Measurements from ENCODE around the gene PIH1D2. TPM values are rescaled to one million over a fixed set of nuclear protein-coding genes. Genes with fewer than 3 reads are reported as not detected.
A peak's percentile ranks its signal among the peaks of the same experiment; 100 is the strongest.
"Not testable (repeated sequence)": the region's sequence is repeated elsewhere in the genome, so short reads cannot be mapped to it uniquely, and the experiment has no call there.

The PIH1D2 gene
- total and polyA plus RNA-seq, 4 experiments from 2014 or later: not detected

- H3K4me1 ChIP-seq (ENCODE audit: insufficient read depth, low read length): no peaks in the 10 kb centered on the region
- H3K27ac ChIP-seq (ENCODE audit: low read depth, low read length): no peak overlapping the region
- CTCF ChIA-PET (ENCODE audit: partially characterized antibody): no interaction called here
- H3K4me3 ChIP-seq (ENCODE audit: low read length in 2 of 2): no peak overlapping the region
- Mint-ChIP-seq H3K27ac (no peak overlapping the region), H3K4me3 (no peak overlapping the region), H3K36me3 (peaks cover 51 to 60% of the 10 kb centered on the region in 2 donors), H3K27me3 (no peaks in the 10 kb centered on the region), H3K9me3 (no peaks in the 10 kb centered on the region), H3K4me1 (peaks cover 0 to 2% (median 0%) of the 10 kb centered on the region in 4 donors)
- POLR2A ChIA-PET (ENCODE audit: partially characterized antibody): no interaction called here
- peaks cover 37% of the 10 kb centered on the region for H3K36me3 ChIP-seq (ENCODE audit: insufficient read depth, low read length)
- no peaks in the 10 kb centered on the region for H3K9me3 ChIP-seq (ENCODE audit: control insufficient read depth in 1 of 2, low read length in 2 of 2)
- no peaks in the 10 kb centered on the region for H3K27me3 ChIP-seq (ENCODE audit: insufficient read depth, low read length)
- no peak for DNase-seq
- intact Hi-C loops (cut with micrococcal nuclease): loop anchor here (10.0 kb wide), 1 partner anchor 57 kb away; no protein-coding TSS in a partner anchor
Measured at GRCh38 chr11:112058103-112058502, 15.7 kb downstream of the PIH1D2 start.

- H3K27ac Mint-ChIP-seq: peak overlapping the region in 1 of 7 donors; percentile 70
- H3K36me3 ChIP-seq (ENCODE audit: insufficient read depth, low read length): peaks cover 37% of the 10 kb centered on the region
- CTCF ChIA-PET (ENCODE audit: partially characterized antibody): no interaction called here
- H3K9me3 ChIP-seq (ENCODE audit: control insufficient read depth in 1 of 2, low read length in 2 of 2): no peaks in the 10 kb centered on the region
- no peaks in the 10 kb centered on the region for H3K27me3 ChIP-seq (ENCODE audit: insufficient read depth, low read length)
- POLR2A ChIA-PET (ENCODE audit: partially characterized antibody): interaction anchor here (1.2 kb wide), 1 partner anchor 31 kb away, joined by 3 read pairs; no protein-coding TSS in a partner anchor
- peaks cover 50 to 58% of the 10 kb centered on the region in 2 donors for H3K36me3 Mint-ChIP-seq
- H3K9me3 Mint-ChIP-seq: no peaks in the 10 kb centered on the region
- H3K27me3 Mint-ChIP-seq: no peaks in the 10 kb centered on the region
- H3K4me3 Mint-ChIP-seq: no peak overlapping the region
- H3K4me1 Mint-ChIP-seq: peaks cover 0 to 2% (median 0%) of the 10 kb centered on the region in 4 donors
- intact Hi-C loops (cut with micrococcal nuclease): loop anchor here (10.0 kb wide), 1 partner anchor 58 kb away; no protein-coding TSS in a partner anchor
- no peak for DNase-seq
- H3K27ac ChIP-seq (ENCODE audit: low read depth, low read length): no peak overlapping the region
- H3K4me1 ChIP-seq (ENCODE audit: insufficient read depth, low read length): no peaks in the 10 kb centered on the region
- H3K4me3 ChIP-seq (ENCODE audit: low read length in 2 of 2): no peak overlapping the region
Measured at GRCh38 chr11:112057170-112057569, 16.6 kb downstream of the PIH1D2 start.

GRCh38 chr11:112051768-112052167 is 22.0 kb downstream of the PIH1D2 start:
- Histone ChIP-seq H3K4me1 (ENCODE audit: insufficient read depth, low read length) (no peaks in the 10 kb centered on the region), H3K4me3 (ENCODE audit: low read length in 2 of 2) (no peak overlapping the region), H3K27ac (ENCODE audit: low read depth, low read length) (no peak overlapping the region), H3K27me3 (ENCODE audit: insufficient read depth, low read length) (no peaks in the 10 kb centered on the region), H3K9me3 (ENCODE audit: control insufficient read depth in 1 of 2, low read length in 2 of 2) (no peaks in the 10 kb centered on the region), H3K36me3 (ENCODE audit: insufficient read depth, low read length) (peaks cover 29% of the 10 kb centered on the region)
- no peaks in the 10 kb centered on the region for H3K27me3 Mint-ChIP-seq
- CTCF ChIA-PET (ENCODE audit: partially characterized antibody): interaction anchor here (1.2 kb wide), 1 partner anchor 114 kb away, joined by 3 read pairs; no protein-coding TSS in a partner anchor
- POLR2A ChIA-PET (ENCODE audit: partially characterized antibody): no interaction called here
- H3K9me3 Mint-ChIP-seq: no peaks in the 10 kb centered on the region
- peaks cover 6 to 10% (median 8%) of the 10 kb centered on the region in 4 donors for H3K4me1 Mint-ChIP-seq
- DNase-seq: no peak
- intact Hi-C loops (cut with micrococcal nuclease): loop anchor here (10.0 kb wide), 1 partner anchor 63 kb away; no protein-coding TSS in a partner anchor
- H3K4me3 Mint-ChIP-seq: no peak overlapping the region
- H3K36me3 Mint-ChIP-seq: peaks cover 59 to 76% of the 10 kb centered on the region in 2 donors
- H3K27ac Mint-ChIP-seq: peak overlapping the region in 1 of 7 donors; percentile 22

- Histone ChIP-seq H3K4me3 (ENCODE audit: low read length in 2 of 2) (no peak overlapping the region), H3K27ac (ENCODE audit: low read depth, low read length) (no peak overlapping the region), H3K27me3 (ENCODE audit: insufficient read depth, low read length) (no peaks in the 10 kb centered on the region), H3K4me1 (ENCODE audit: insufficient read depth, low read length) (no peaks in the 10 kb centered on the region), H3K36me3 (ENCODE audit: insufficient read depth, low read length) (peaks cover 29% of the 10 kb centered on the region), H3K9me3 (ENCODE audit: control insufficient read depth in 1 of 2, low read length in 2 of 2) (no peaks in the 10 kb centered on the region)
- Mint-ChIP-seq H3K36me3 (peaks cover 64 to 79% of the 10 kb centered on the region in 2 donors), H3K27ac (peak overlapping the region in 1 of 7 donors; percentile 32), H3K9me3 (no peaks in the 10 kb centered on the region), H3K4me3 (no peak overlapping the region), H3K27me3 (no peaks in the 10 kb centered on the region), H3K4me1 (peaks cover 6 to 10% (median 8%) of the 10 kb centered on the region in 4 donors)
- DNase-seq: no peak
- intact Hi-C loops (cut with micrococcal nuclease): loop anchor here (10.0 kb wide), 1 partner anchor 64 kb away; no protein-coding TSS in a partner anchor
- ChIA-PET CTCF (ENCODE audit: partially characterized antibody) (no interaction called here), POLR2A (ENCODE audit: partially characterized antibody) (interaction anchor here (0.6 kb wide), 1 partner anchor 744 kb away, joined by 3 read pairs; no protein-coding TSS in a partner anchor)
Measured at GRCh38 chr11:112050721-112051120, 23.1 kb downstream of the PIH1D2 start.

GRCh38 chr11:112049777-112050176 is 24.0 kb downstream of the PIH1D2 start:
- no peak overlapping the region for H3K27ac ChIP-seq (ENCODE audit: low read depth, low read length)
- CTCF ChIA-PET (ENCODE audit: partially characterized antibody): no interaction called here
- H3K27ac Mint-ChIP-seq: peak overlapping the region in 1 of 7 donors; percentile 70
- no peak overlapping the region for H3K4me3 Mint-ChIP-seq
- intact Hi-C loops (cut with micrococcal nuclease): loop anchor here (10.0 kb wide), 1 partner anchor 65 kb away; no protein-coding TSS in a partner anchor
- H3K27me3 Mint-ChIP-seq: no peaks in the 10 kb centered on the region
- peaks cover 6 to 10% (median 8%) of the 10 kb centered on the region in 4 donors for H3K4me1 Mint-ChIP-seq
- H3K4me1 ChIP-seq (ENCODE audit: insufficient read depth, low read length): no peaks in the 10 kb centered on the region
- H3K9me3 Mint-ChIP-seq: no peaks in the 10 kb centered on the region
- H3K36me3 Mint-ChIP-seq: peaks cover 68 to 83% of the 10 kb centered on the region in 2 donors
- no peak overlapping the region for H3K4me3 ChIP-seq (ENCODE audit: low read length in 2 of 2)
- H3K9me3 ChIP-seq (ENCODE audit: control insufficient read depth in 1 of 2, low read length in 2 of 2): no peaks in the 10 kb centered on the region
- DNase-seq: no peak
- peaks cover 27% of the 10 kb centered on the region for H3K36me3 ChIP-seq (ENCODE audit: insufficient read depth, low read length)
- no peaks in the 10 kb centered on the region for H3K27me3 ChIP-seq (ENCODE audit: insufficient read depth, low read length)
- POLR2A ChIA-PET (ENCODE audit: partially characterized antibody): no interaction called here

GRCh38 chr11:112048256-112048655 is 25.6 kb downstream of the PIH1D2 start:
- H3K4me3 ChIP-seq (ENCODE audit: low read length in 2 of 2); H3K27me3 ChIP-seq (ENCODE audit: insufficient read depth, low read length); intact Hi-C loops (cut with micrococcal nuclease); H3K9me3 ChIP-seq (ENCODE audit: control insufficient read depth in 1 of 2, low read length in 2 of 2); H3K27me3 Mint-ChIP-seq; H3K4me1 ChIP-seq (ENCODE audit: insufficient read depth, low read length); CTCF ChIA-PET (ENCODE audit: partially characterized antibody); H3K9me3 Mint-ChIP-seq; H3K4me3 Mint-ChIP-seq; DNase-seq; POLR2A ChIA-PET (ENCODE audit: partially characterized antibody); H3K27ac ChIP-seq (ENCODE audit: low read depth, low read length): not testable (repeated sequence)
- Mint-ChIP-seq H3K4me1 (peaks cover 6 to 10% (median 8%) of the 10 kb centered on the region in 4 donors), H3K27ac (peak overlapping the region in 1 of 7 donors; percentile 12), H3K36me3 (peaks cover 73 to 85% of the 10 kb centered on the region in 2 donors)
- H3K36me3 ChIP-seq (ENCODE audit: insufficient read depth, low read length): peaks cover 23% of the 10 kb centered on the region

- CTCF ChIA-PET (ENCODE audit: partially characterized antibody); H3K4me1 ChIP-seq (ENCODE audit: insufficient read depth, low read length); intact Hi-C loops (cut with micrococcal nuclease); H3K9me3 Mint-ChIP-seq; DNase-seq; H3K27ac ChIP-seq (ENCODE audit: low read depth, low read length); H3K27me3 ChIP-seq (ENCODE audit: insufficient read depth, low read length); POLR2A ChIA-PET (ENCODE audit: partially characterized antibody); H3K27ac Mint-ChIP-seq; H3K9me3 ChIP-seq (ENCODE audit: control insufficient read depth in 1 of 2, low read length in 2 of 2); H3K4me3 ChIP-seq (ENCODE audit: low read length in 2 of 2); H3K4me3 Mint-ChIP-seq; H3K27me3 Mint-ChIP-seq: not testable (repeated sequence)
- H3K36me3 ChIP-seq (ENCODE audit: insufficient read depth, low read length): peaks cover 12% of the 10 kb centered on the region
- Mint-ChIP-seq H3K4me1 (peaks cover 8 to 12% (median 9%) of the 10 kb centered on the region in 4 donors), H3K36me3 (peaks cover 63 to 85% of the 10 kb centered on the region in 2 donors)
Measured at GRCh38 chr11:112046647-112047046, 27.2 kb downstream of the PIH1D2 start.

Data from CD4-positive, alpha-beta memory T cell (primary cell).